Measurements from ENCODE around the gene DROSHA.

DNA sequence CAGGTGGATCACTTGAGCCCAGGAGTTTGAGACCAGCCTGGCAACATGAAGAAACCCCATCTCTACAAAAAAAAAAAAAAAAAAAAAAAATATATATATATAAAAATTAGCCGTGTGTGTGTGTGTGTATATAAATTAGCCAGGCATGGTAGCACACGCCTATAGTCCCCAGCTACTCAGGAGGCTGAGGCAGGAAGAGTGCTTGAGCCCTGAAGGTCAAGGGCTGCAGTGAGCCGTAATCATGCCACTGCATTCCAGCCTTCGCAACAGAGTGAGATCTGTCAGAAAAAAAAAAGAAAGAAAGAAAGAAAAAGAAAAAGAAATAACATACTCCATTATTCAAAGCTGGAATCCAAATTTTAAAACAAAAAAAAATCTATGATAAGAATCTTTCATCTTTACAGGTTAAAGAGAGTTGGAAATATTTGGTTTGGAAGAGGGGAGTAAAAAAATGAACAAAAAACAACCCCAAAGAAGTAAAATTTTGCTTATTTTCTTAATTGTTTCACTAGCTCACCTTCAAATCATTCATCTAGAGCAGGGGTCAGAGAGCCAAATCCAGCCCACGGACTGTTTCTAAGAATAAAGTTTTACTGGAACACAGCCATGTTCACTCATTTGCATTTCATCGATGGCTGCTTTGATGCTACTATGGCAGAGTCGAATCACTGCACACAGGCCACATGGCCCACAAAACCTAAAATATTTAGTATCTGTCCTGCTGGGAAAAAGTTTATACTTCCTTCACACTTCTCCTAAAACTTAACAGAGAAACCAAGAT lies 109.9 kb downstream of the DROSHA start:
- TF ChIP-seq, protein P1, sequence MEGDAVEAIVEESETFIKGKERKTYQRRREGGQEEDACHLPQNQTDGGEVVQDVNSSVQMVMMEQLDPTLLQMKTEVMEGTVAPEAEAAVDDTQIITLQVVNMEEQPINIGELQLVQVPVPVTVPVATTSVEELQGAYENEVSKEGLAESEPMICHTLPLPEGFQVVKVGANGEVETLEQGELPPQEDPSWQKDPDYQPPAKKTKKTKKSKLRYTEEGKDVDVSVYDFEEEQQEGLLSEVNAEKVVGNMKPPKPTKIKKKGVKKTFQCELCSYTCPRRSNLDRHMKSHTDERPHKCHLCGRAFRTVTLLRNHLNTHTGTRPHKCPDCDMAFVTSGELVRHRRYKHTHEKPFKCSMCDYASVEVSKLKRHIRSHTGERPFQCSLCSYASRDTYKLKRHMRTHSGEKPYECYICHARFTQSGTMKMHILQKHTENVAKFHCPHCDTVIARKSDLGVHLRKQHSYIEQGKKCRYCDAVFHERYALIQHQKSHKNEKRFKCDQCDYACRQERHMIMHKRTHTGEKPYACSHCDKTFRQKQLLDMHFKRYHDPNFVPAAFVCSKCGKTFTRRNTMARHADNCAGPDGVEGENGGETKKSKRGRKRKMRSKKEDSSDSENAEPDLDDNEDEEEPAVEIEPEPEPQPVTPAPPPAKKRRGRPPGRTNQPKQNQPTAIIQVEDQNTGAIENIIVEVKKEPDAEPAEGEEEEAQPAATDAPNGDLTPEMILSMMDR (conservative IDR thresholded peaks at IDR 0.05 in 1 of 2, IDR thresholded peaks at IDR 0.05 in 1 of 2; ENCODE audit: low read depth in 1 of 2, low read length in 2 of 2) = no peak
- no peak for TF ChIP-seq EZH2 (IDR thresholded peaks at IDR 0.05; ENCODE audit: low read length, missing control alignments)

All from fibroblast of lung (primary cell).